ENCODE measurements around the gene DNAJC5G. TPM values are rescaled to one million over a fixed set of nuclear protein-coding genes. Genes with fewer than 3 reads are reported as not detected.

The DNAJC5G gene
- total and polyA plus RNA-seq, 9 of the 15 experiments (the other 6 are each of a cell fraction or from before 2014, with no cell fraction given) = not detected

DNA sequence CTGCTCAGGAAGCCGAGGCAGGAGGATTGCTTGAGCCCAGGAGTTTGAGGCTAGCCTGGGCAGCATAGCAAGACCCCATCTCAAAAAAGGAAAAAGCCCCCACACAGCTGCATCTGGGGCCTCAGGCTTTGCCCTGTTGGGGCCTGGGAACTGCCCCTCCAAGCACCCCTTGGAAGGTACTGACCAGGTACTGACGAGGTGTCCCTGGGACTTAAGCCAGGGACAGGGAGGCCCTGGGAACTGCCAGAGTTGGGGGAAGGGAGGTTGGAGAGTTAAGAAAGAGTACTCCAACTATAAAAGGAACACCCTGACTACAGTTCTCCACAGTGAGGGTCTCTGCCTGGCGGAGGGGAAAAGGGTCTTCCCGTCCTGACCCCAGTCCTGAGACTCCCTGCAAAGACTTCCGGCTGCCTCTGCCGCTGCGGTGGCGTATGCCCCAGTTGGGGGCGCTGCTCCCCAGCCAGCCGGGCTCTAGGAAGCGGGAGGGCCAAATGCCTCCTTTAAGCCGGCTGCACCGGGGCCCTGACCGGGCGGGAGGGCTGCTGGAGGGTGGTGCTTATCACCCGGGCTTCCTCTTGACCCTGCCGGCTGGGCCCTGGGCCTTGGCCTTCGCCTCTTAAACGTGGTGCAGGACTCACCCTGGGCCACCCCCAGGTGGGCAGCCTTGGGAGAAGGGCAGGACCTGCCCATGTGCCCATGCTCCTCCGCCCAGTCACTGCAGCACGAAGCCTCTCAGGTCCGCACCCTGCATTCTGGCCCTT, 25.2 kb upstream of the DNAJC5G start (continued):
- TF ChIP-seq, protein P1, sequence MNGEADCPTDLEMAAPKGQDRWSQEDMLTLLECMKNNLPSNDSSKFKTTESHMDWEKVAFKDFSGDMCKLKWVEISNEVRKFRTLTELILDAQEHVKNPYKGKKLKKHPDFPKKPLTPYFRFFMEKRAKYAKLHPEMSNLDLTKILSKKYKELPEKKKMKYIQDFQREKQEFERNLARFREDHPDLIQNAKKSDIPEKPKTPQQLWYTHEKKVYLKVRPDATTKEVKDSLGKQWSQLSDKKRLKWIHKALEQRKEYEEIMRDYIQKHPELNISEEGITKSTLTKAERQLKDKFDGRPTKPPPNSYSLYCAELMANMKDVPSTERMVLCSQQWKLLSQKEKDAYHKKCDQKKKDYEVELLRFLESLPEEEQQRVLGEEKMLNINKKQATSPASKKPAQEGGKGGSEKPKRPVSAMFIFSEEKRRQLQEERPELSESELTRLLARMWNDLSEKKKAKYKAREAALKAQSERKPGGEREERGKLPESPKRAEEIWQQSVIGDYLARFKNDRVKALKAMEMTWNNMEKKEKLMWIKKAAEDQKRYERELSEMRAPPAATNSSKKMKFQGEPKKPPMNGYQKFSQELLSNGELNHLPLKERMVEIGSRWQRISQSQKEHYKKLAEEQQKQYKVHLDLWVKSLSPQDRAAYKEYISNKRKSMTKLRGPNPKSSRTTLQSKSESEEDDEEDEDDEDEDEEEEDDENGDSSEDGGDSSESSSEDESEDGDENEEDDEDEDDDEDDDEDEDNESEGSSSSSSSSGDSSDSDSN (IDR thresholded peaks at IDR 0.05; ENCODE audit: borderline replicate concordance in 1 of 2, low read depth in 2 of 2, low read length in 2 of 2) = peak; percentile 80 to 93
- peak; percentile 54 for TF ChIP-seq PHF20 (IDR thresholded peaks at IDR 0.05; ENCODE audit: partially characterized antibody)
- TF ChIP-seq, protein P2, sequence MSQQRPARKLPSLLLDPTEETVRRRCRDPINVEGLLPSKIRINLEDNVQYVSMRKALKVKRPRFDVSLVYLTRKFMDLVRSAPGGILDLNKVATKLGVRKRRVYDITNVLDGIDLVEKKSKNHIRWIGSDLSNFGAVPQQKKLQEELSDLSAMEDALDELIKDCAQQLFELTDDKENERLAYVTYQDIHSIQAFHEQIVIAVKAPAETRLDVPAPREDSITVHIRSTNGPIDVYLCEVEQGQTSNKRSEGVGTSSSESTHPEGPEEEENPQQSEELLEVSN (IDR thresholded peaks at IDR 0.05; ENCODE audit: borderline replicate concordance in 1 of 2, extremely low read depth in 1 of 2, insufficient read depth in 1 of 2, insufficient read length in 1 of 2, low read depth in 1 of 2, low read length in 1 of 2, poor library complexity in 1 of 2, severe bottlenecking in 1 of 2) = peak in 1 of 2 experiments; percentile 68
- no peak for TF ChIP-seq TCF7L2 (IDR thresholded peaks at IDR 0.05; ENCODE audit: low read depth, low read length)
- TF ChIP-seq, protein P3, sequence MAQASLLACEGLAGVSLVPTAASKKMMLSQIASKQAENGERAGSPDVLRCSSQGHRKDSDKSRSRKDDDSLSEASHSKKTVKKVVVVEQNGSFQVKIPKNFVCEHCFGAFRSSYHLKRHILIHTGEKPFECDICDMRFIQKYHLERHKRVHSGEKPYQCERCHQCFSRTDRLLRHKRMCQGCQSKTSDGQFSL (CRISPR knock-in tag; IDR thresholded peaks at IDR 0.05) = 0 out of 2 replicates have a peak, but pooled peaks have one; percentile 49
- TF ChIP-seq, protein P3 (tag; IDR thresholded peaks at IDR 0.05) = no peak
- 0 out of 2 replicates have a peak, but pooled peaks have one; percentile 13 for TF ChIP-seq EP300 (IDR thresholded peaks at IDR 0.05; ENCODE audit: low read length)
- peak; percentile 77 for TF ChIP-seq SP1 (CRISPR knock-in tag; IDR thresholded peaks at IDR 0.05)
- TF ChIP-seq, protein P4, sequence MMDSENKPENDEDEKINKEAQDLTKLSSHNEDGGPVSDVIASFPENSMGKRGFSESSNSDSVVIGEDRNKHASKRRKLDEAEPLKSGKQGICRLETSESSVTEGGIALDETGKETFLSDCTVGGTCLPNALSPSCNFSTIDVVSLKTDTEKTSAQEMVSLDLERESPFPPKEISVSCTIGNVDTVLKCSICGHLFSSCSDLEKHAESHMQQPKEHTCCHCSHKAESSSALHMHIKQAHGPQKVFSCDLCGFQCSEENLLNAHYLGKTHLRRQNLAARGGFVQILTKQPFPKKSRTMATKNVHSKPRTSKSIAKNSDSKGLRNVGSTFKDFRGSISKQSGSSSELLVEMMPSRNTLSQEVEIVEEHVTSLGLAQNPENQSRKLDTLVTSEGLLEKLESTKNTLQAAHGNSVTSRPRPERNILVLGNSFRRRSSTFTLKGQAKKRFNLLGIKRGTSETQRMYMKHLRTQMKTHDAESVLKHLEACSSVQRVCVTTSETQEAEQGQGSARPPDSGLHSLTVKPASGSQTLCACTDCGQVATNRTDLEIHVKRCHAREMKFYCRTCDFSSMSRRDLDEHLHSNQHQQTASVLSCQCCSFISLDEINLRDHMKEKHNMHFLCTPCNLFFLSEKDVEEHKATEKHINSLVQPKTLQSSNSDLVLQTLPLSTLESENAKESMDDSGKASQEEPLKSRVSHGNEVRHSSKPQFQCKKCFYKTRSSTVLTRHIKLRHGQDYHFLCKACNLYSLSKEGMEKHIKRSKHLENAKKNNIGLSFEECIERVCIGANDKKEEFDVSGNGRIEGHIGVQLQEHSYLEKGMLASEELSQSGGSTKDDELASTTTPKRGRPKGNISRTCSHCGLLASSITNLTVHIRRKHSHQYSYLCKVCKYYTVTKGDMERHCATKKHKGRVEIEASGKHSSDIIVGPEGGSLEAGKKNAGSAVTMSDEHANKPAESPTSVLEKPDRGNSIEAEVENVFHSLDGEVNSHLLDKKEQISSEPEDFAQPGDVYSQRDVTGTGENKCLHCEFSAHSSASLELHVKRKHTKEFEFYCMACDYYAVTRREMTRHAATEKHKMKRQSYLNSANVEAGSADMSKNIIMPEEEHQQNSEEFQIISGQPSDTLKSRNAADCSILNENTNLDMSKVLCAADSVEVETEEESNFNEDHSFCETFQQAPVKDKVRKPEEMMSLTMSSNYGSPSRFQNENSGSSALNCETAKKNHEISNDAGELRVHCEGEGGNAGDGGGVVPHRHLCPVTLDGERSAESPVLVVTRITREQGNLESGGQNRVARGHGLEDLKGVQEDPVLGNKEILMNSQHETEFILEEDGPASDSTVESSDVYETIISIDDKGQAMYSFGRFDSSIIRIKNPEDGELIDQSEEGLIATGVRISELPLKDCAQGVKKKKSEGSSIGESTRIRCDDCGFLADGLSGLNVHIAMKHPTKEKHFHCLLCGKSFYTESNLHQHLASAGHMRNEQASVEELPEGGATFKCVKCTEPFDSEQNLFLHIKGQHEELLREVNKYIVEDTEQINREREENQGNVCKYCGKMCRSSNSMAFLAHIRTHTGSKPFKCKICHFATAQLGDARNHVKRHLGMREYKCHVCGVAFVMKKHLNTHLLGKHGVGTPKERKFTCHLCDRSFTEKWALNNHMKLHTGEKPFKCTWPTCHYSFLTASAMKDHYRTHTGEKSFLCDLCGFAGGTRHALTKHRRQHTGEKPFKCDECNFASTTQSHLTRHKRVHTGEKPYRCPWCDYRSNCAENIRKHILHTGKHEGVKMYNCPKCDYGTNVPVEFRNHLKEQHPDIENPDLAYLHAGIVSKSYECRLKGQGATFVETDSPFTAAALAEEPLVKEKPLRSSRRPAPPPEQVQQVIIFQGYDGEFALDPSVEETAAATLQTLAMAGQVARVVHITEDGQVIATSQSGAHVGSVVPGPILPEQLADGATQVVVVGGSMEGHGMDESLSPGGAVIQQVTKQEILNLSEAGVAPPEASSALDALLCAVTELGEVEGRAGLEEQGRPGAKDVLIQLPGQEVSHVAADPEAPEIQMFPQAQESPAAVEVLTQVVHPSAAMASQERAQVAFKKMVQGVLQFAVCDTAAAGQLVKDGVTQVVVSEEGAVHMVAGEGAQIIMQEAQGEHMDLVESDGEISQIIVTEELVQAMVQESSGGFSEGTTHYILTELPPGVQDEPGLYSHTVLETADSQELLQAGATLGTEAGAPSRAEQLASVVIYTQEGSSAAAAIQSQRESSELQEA (IDR thresholded peaks at IDR 0.05; ENCODE audit: low read depth) = no peak
- TF ChIP-seq KHSRP (IDR thresholded peaks at IDR 0.05) = no peak
- peak; percentile 67; the same call in 1 of the 2 replicates for TF ChIP-seq ESRRA (IDR thresholded peaks at IDR 0.05; ENCODE audit: borderline replicate concordance, low read depth)
- TF ChIP-seq NFIC (IDR thresholded peaks at IDR 0.05) = peak; percentile 23; the same call in 1 of the 2 replicates
- TF ChIP-seq RAD21 (CRISPR knock-in tag; conservative IDR thresholded peaks at IDR 0.05 in 1 of 2, IDR thresholded peaks at IDR 0.05 in 1 of 2) = peak; percentile 98 to 99
- 0 out of 2 replicates have a peak, but pooled peaks have one; percentile 40 for TF ChIP-seq TARDBP (IDR thresholded peaks at IDR 0.05)

Data from K562 (cell line).